Activated naive CD4-positive, alpha-beta T cell treated with anti-CD3 and anti-CD28 coated beads for 36 hours (primary cell): ENCODE measurements around the gene UMODL1. TPM values are rescaled to one million over a fixed set of nuclear protein-coding genes. Genes with fewer than 3 reads are reported as not detected.
A peak's percentile ranks its signal among the peaks of the same experiment; 100 is the strongest.
"Not testable (repeated sequence)": the region's sequence is repeated elsewhere in the genome, so short reads cannot be mapped to it uniquely, and the experiment has no call there.

ENCODE experiments used
- CTCF ChIA-PET: fragments of 350-600 bp; sonication (Branson Sonifier 250); formaldehyde crosslinking; loops from one replicate; lab custom pipeline; 2021; ENCODE audit warnings: antibody characterized with exemption; lab: Charles Lee
- DNase-seq: peaks from one replicate; pipeline ENCODE4 v3.0.0-alpha.2; 2020
- H3K27ac Mint-ChIP-seq: one replicate; pipeline ENCODE4 v1.8.0; 2021; ENCODE audit warnings: mild to moderate bottlenecking, mixed read lengths
- H3K27me3 Mint-ChIP-seq: one replicate; pipeline ENCODE4 v1.8.0; 2021; ENCODE audit warnings: low read depth, mixed read lengths
- H3K36me3 Mint-ChIP-seq: one replicate; pipeline ENCODE4 v1.8.0; 2021; ENCODE audit warnings: low read depth, mixed read lengths
- H3K4me1 Mint-ChIP-seq: one replicate; pipeline ENCODE4 v1.8.0; 2021; ENCODE audit warnings: low read depth, mixed read lengths
- H3K4me3 Mint-ChIP-seq: one replicate; pipeline ENCODE4 v1.8.0; 2021; ENCODE audit warnings: mild to moderate bottlenecking, moderate library complexity, mixed read lengths
- H3K9me3 Mint-ChIP-seq: one replicate; pipeline ENCODE4 v1.8.0; 2021; ENCODE audit warnings: mixed read lengths
- intact Hi-C: fragments of 100-400 bp; cut with micrococcal nuclease; formaldehyde crosslinking; loops from one replicate; pipeline ENCODE4 v1.15.1; 2023
- total RNA-seq, 2 experiments: library from RNA; stranded (reverse); gene quantifications; one replicate each; pipeline ENCODE4 v1.2.3, GENCODE V29; 2021

Gene UMODL1
- total RNA-seq, 2 experiments from 2014 or later, result not detected

- peak; percentile 82 for DNase-seq
- CTCF ChIA-PET, result interaction anchor here (0.6 to 3.3 kb wide), 5 partner anchors 22 to 247 kb away, joined by 3 to 14 read pairs (median 5); no protein-coding TSS in a partner anchor
- Mint-ChIP-seq H3K27me3 (no peaks in the 10 kb centered on the region), H3K4me1 (peaks cover 49% of the 10 kb centered on the region), H3K36me3 (no peaks in the 10 kb centered on the region), H3K9me3 (no peaks in the 10 kb centered on the region), H3K4me3 (peak overlapping the region; percentile 63), H3K27ac (peak overlapping the region; percentile 73)
- intact Hi-C loops, result loop anchor here (1.0 to 5.0 kb wide), 8 partner anchors 45 to 702 kb away; partner anchors contain the start of genes MX2, PRDM15 and ZBTB21
Observed at GRCh38 chr21:42063571-42064521, 7.3 kb upstream of the UMODL1 start.

GRCh38 chr21:42066521-42066920, 4.6 kb upstream of the UMODL1 start:
- H3K36me3 Mint-ChIP-seq, result no peaks in the 10 kb centered on the region
- no peak overlapping the region for H3K4me3 Mint-ChIP-seq
- no peaks in the 10 kb centered on the region for H3K9me3 Mint-ChIP-seq
- DNase-seq, result no peak
- intact Hi-C loops, result no loop called here
- no peak overlapping the region for H3K27ac Mint-ChIP-seq
- CTCF ChIA-PET, result no interaction called here
- H3K4me1 Mint-ChIP-seq, result peaks cover 42% of the 10 kb centered on the region
- no peaks in the 10 kb centered on the region for H3K27me3 Mint-ChIP-seq

GRCh38 chr21:42067531-42068255, 3.4 kb upstream of the UMODL1 start:
- no peaks in the 10 kb centered on the region for H3K9me3 Mint-ChIP-seq
- H3K27ac Mint-ChIP-seq, result no peak overlapping the region

GRCh38 chr21:42068256-42068545, 2.9 kb upstream of the UMODL1 start:
- no peak overlapping the region for H3K27ac Mint-ChIP-seq
- no peaks in the 10 kb centered on the region for H3K36me3 Mint-ChIP-seq

More at GRCh38 chr21:42067531-42068255, 3.4 kb upstream of the UMODL1 start:
- intact Hi-C loops, result no loop called here
- Mint-ChIP-seq H3K27me3 (no peaks in the 10 kb centered on the region), H3K4me3 (no peak overlapping the region), H3K36me3 (no peaks in the 10 kb centered on the region), H3K4me1 (peaks cover 30% of the 10 kb centered on the region)
- CTCF ChIA-PET, result no interaction called here
- DNase-seq, result no peak

GRCh38 chr21:42068592-42068991, 2.5 kb upstream of the UMODL1 start:
- Mint-ChIP-seq H3K9me3 (no peaks in the 10 kb centered on the region), H3K4me3 (no peak overlapping the region), H3K4me1 (peaks cover 21% of the 10 kb centered on the region), H3K27ac (no peak overlapping the region), H3K27me3 (no peaks in the 10 kb centered on the region), H3K36me3 (no peaks in the 10 kb centered on the region)
- no peak for DNase-seq
- intact Hi-C loops, result no loop called here
- CTCF ChIA-PET, result no interaction called here

More at GRCh38 chr21:42068256-42068545, 2.9 kb upstream of the UMODL1 start:
- H3K9me3 Mint-ChIP-seq, result no peaks in the 10 kb centered on the region
- CTCF ChIA-PET, result no interaction called here
- H3K4me3 Mint-ChIP-seq, result no peak overlapping the region
- no peaks in the 10 kb centered on the region for H3K27me3 Mint-ChIP-seq
- H3K4me1 Mint-ChIP-seq, result peaks cover 25% of the 10 kb centered on the region
- intact Hi-C loops, result no loop called here
- no peak for DNase-seq

GRCh38 chr21:42069327-42069726, 1.8 kb upstream of the UMODL1 start:
- Mint-ChIP-seq H3K36me3 (no peaks in the 10 kb centered on the region), H3K27me3 (no peaks in the 10 kb centered on the region), H3K27ac (no peak overlapping the region), H3K4me3 (no peak overlapping the region), H3K9me3 (no peaks in the 10 kb centered on the region), H3K4me1 (peaks cover 15% of the 10 kb centered on the region)
- CTCF ChIA-PET, result interaction anchor here (3.0 kb wide), 1 partner anchor 48 kb away, joined by 13 read pairs; no protein-coding TSS in a partner anchor
- intact Hi-C loops, result no loop called here
- no peak for DNase-seq

GRCh38 chr21:42069843-42070242, 1.3 kb upstream of the UMODL1 start:
- CTCF ChIA-PET, result interaction anchor here (3.0 kb wide), 1 partner anchor 48 kb away, joined by 13 read pairs; no protein-coding TSS in a partner anchor
- peaks cover 10% of the 10 kb centered on the region for H3K4me1 Mint-ChIP-seq
- H3K4me3 Mint-ChIP-seq, result no peak overlapping the region
- no peaks in the 10 kb centered on the region for H3K36me3 Mint-ChIP-seq
- H3K27me3 Mint-ChIP-seq, result no peaks in the 10 kb centered on the region
- intact Hi-C loops, result no loop called here
- no peak for DNase-seq
- no peak overlapping the region for H3K27ac Mint-ChIP-seq
- H3K9me3 Mint-ChIP-seq, result no peaks in the 10 kb centered on the region

GRCh38 chr21:42073145-42074099, 2.3 kb downstream of the UMODL1 start:
- DNase-seq, result no peak
- H3K9me3 Mint-ChIP-seq, result no peaks in the 10 kb centered on the region
- H3K27me3 Mint-ChIP-seq, result no peaks in the 10 kb centered on the region
- CTCF ChIA-PET, result interaction anchor here (1.4 kb wide), 1 partner anchor 94 kb away, joined by 3 read pairs; no protein-coding TSS in a partner anchor
- peaks cover 1% of the 10 kb centered on the region for H3K4me1 Mint-ChIP-seq
- H3K4me3 Mint-ChIP-seq, result no peak overlapping the region
- no peak overlapping the region for H3K27ac Mint-ChIP-seq
- intact Hi-C loops, result no loop called here
- H3K36me3 Mint-ChIP-seq, result no peaks in the 10 kb centered on the region

- no peaks in the 10 kb centered on the region for H3K27me3 Mint-ChIP-seq
- DNase-seq, result no peak
- H3K4me3 Mint-ChIP-seq, result no peak overlapping the region
- H3K4me1 Mint-ChIP-seq, result peaks cover 1% of the 10 kb centered on the region
- no peak overlapping the region for H3K27ac Mint-ChIP-seq
- no peaks in the 10 kb centered on the region for H3K9me3 Mint-ChIP-seq
- CTCF ChIA-PET, result interaction anchor here (0.7 to 1.7 kb wide), 3 partner anchors 10 to 183 kb away, joined by 3 to 4 read pairs (median 3); no protein-coding TSS in a partner anchor
- H3K36me3 Mint-ChIP-seq, result no peaks in the 10 kb centered on the region
- intact Hi-C loops, result no loop called here
Observed at GRCh38 chr21:42075686-42076471, 4.8 kb downstream of the UMODL1 start.

GRCh38 chr21:42077685-42078238, 6.6 kb downstream of the UMODL1 start:
- intact Hi-C loops, H3K4me3 Mint-ChIP-seq: not testable (repeated sequence)
- CTCF ChIA-PET, result interaction anchor here (0.7 to 1.4 kb wide), 2 partner anchors 30 to 229 kb away, joined by 5 read pairs; no protein-coding TSS in a partner anchor

More at GRCh38 chr21:42077685-42078238, 6.6 kb downstream of the UMODL1 start:
- H3K9me3 Mint-ChIP-seq, H3K4me1 Mint-ChIP-seq, H3K27ac Mint-ChIP-seq, DNase-seq, H3K36me3 Mint-ChIP-seq, H3K27me3 Mint-ChIP-seq: not testable (repeated sequence)
